HEK293T (cell line): ENCODE results near the gene MAD1L1.

Source experiments
- CTCF ChIA-PET: fragments of 350-600 bp; formaldehyde crosslinking; extraction: SDS; loops from one replicate; lab custom pipeline; 2021; ENCODE audit warnings: antibody characterized with exemption, inconsistent platforms; lab: Yijun Ruan, JAX
- POLR2A ChIA-PET: fragments of 350-600 bp; formaldehyde crosslinking; extraction: SDS; loops from one replicate; lab custom pipeline; 2020; ENCODE audit warnings: antibody characterized with exemption, inconsistent platforms; lab: Yijun Ruan, JAX
- DNase-seq: peaks from one replicate; pipeline ENCODE4 v3.0.0; 2012; ENCODE audit warnings: mixed read lengths; ENCODE audit errors: extremely low spot score
- ARNT ChIP-seq: fragments of 450-650 bp; IDR thresholded peaks from 2 replicates; pipeline ENCODE4 v1.6.1; 2017; ENCODE audit warnings: mild to moderate bottlenecking
- BHLHE40 ChIP-seq: fragments of 450-650 bp; IDR thresholded peaks from 2 replicates; pipeline ENCODE4 v1.6.1; 2016; ENCODE audit warnings: mild to moderate bottlenecking, moderate library complexity, borderline replicate concordance
- CTBP1 ChIP-seq: fragments of 450-650 bp; IDR thresholded peaks from 2 replicates; pipeline ENCODE4 v1.6.1; 2016; ENCODE audit warnings: borderline replicate concordance
- ELF4 ChIP-seq: fragments of 450-650 bp; IDR thresholded peaks from 2 replicates; pipeline ENCODE4 v1.6.1; 2017; ENCODE audit warnings: antibody characterized with exemption
- FOXA1 ChIP-seq: fragments of 450-650 bp; IDR thresholded peaks from 2 replicates; pipeline ENCODE4 v1.6.1; 2016; ENCODE audit warnings: mild to moderate bottlenecking
- FOXK2 ChIP-seq: fragments of 450-650 bp; IDR thresholded peaks from 2 replicates; pipeline ENCODE4 v1.6.1; 2016; ENCODE audit warnings: mild to moderate bottlenecking
- FOXM1 ChIP-seq: fragments of 450-650 bp; IDR thresholded peaks from 2 replicates; pipeline ENCODE4 v1.6.1; 2017; ENCODE audit warnings: mild to moderate bottlenecking, borderline replicate concordance
- HDGF ChIP-seq: fragments of 450-650 bp; IDR thresholded peaks from 2 replicates; pipeline ENCODE4 v1.6.1; 2017; ENCODE audit warnings: antibody characterized with exemption, borderline replicate concordance
- L3MBTL2 ChIP-seq: fragments of 450-650 bp; conservative IDR thresholded peaks from 2 replicates; pipeline ENCODE4 v1.6.1; 2016; ENCODE audit warnings: mild to moderate bottlenecking
- LEF1 ChIP-seq: fragments of 450-650 bp; IDR thresholded peaks from 2 replicates; pipeline ENCODE4 v1.6.1; 2017; ENCODE audit warnings: mild to moderate bottlenecking, borderline replicate concordance
- NFRKB ChIP-seq: fragments of 450-650 bp; IDR thresholded peaks from 2 replicates; pipeline ENCODE4 v1.6.1; 2016; ENCODE audit warnings: mild to moderate bottlenecking, moderate library complexity
- SP1 ChIP-seq: fragments of 450-650 bp; IDR thresholded peaks from 2 replicates; pipeline ENCODE4 v1.6.1; 2017
- SUZ12 ChIP-seq: fragments of 450-650 bp; IDR thresholded peaks from 2 replicates; pipeline ENCODE4 v1.6.1; 2016; ENCODE audit warnings: mild to moderate bottlenecking
- TARDBP ChIP-seq: fragments of 450-650 bp; IDR thresholded peaks from 2 replicates; pipeline ENCODE4 v1.6.1; 2016
- ZNF384 ChIP-seq: fragments of 450-650 bp; IDR thresholded peaks from 2 replicates; pipeline ENCODE4 v1.6.1; 2016
- TF ChIP-seq, protein P1 (sequence below): fragments of 450-650 bp; IDR thresholded peaks from 2 replicates; pipeline ENCODE4 v1.6.1; 2016

MAD1L1 gene

DNA sequence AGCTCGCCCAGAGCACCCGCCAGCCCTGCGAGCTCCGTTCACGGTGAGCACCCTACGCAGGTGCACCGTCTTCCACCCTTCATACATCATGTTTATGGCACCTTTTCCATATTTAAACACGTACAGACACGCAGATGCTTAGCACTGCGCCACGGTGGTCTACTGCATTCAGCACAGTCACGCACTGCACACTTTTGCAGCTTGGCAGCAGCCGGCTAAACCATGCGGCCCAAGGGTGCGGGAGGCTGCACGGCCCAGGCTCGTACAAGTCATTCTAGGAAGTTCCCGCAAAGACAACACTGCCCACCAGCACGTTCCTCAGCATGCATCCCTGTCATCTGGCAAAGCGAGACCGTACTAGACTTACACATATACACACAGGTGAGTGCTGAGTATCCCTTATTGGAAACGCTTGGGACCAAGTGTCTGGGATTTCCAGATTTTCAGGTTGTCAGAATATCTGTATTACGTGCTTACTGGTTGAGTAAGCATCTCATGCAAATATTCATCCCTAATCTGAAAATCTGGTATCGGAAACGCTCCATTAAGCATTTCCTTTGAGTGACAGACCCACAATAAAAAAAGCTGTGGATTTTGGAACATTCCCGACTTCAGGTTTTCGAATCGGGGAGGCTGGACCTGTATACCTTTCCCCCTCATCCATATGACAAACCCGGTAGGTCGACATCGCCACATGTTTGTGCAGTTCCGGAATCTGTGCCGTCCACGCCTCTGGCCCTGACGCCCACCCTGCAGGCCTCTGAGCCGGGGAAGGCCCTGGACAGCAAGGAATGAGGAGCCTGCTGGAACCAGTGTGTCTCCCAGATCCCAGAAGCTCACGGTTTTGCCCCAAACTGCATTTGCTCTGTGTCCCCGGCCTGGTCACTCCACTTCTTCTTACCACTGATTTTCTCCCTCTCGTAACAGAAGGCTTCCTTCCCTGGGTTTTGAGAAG is 340.5 kb downstream of the MAD1L1 start:
- ChIA-PET CTCF (no interaction called here), POLR2A (no interaction called here)
- TF ChIP-seq BHLHE40 (no peak), HDGF (no peak), NFRKB (no peak), L3MBTL2 (no peak), ARNT (no peak)
- no peak for DNase-seq

DNA sequence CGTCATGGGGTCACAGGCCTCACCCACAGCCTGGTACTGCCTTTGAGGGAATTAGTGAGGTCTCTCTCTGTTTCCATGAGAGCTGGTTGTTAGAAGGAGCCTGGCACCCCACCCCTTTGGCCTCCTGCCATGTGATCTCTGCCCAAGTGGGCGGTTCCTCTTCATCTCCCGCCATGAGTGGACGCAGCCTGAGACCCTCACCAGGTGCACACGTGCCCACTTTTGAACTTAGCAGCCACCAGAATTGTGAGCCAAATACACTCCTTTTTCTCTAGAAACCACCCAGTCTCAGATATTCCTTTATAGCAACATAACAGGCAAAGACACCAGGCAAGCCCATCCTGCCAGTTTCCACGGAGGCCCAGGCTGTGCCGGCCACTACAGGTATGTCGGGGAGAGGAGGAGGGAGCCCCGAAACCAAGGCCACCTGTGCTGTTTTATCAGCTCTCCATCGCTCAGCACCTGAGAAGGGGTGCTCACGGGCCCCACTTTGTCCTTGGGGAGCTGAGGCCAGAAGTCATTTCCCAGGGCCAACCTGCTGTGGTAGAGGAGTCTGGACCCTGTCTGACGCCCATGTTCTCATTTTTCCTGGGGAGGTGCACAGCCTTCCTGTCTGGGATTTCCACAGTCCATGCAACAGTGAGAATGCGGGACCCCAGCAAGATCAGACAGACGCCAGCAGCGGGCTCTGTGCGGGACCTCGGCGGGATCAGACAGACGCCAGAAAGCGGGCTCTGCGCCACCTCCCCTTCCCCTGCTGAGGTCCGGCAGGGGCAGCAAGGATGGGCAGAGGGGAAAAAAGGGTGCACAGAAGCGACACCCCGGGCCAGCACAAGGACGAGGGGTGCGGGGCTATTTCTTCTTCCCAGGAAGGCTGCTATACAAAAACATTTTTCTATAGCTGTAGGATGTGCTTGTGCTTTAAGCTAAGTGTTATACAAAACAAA is 342.2 kb downstream of the MAD1L1 start:
- POLR2A ChIA-PET = no interaction called here
- no peak for TF ChIP-seq HDGF
- no peak for TF ChIP-seq ELF4
- TF ChIP-seq SUZ12 = no peak
- TF ChIP-seq NFRKB = no peak
- no peak for TF ChIP-seq FOXA1
- no peak for TF ChIP-seq TARDBP
- TF ChIP-seq ARNT = no peak
- TF ChIP-seq, protein P1, sequence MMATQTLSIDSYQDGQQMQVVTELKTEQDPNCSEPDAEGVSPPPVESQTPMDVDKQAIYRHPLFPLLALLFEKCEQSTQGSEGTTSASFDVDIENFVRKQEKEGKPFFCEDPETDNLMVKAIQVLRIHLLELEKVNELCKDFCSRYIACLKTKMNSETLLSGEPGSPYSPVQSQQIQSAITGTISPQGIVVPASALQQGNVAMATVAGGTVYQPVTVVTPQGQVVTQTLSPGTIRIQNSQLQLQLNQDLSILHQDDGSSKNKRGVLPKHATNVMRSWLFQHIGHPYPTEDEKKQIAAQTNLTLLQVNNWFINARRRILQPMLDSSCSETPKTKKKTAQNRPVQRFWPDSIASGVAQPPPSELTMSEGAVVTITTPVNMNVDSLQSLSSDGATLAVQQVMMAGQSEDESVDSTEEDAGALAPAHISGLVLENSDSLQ = no peak
- TF ChIP-seq LEF1 = no peak
- no peak for TF ChIP-seq ZNF384
- no peak for TF ChIP-seq BHLHE40
- no peak for TF ChIP-seq CTBP1
- TF ChIP-seq FOXK2 = no peak
- no peak for TF ChIP-seq L3MBTL2
- TF ChIP-seq SP1 = no peak
- TF ChIP-seq FOXM1 = no peak
- CTCF ChIA-PET = no interaction called here
- no peak for DNase-seq

DNA sequence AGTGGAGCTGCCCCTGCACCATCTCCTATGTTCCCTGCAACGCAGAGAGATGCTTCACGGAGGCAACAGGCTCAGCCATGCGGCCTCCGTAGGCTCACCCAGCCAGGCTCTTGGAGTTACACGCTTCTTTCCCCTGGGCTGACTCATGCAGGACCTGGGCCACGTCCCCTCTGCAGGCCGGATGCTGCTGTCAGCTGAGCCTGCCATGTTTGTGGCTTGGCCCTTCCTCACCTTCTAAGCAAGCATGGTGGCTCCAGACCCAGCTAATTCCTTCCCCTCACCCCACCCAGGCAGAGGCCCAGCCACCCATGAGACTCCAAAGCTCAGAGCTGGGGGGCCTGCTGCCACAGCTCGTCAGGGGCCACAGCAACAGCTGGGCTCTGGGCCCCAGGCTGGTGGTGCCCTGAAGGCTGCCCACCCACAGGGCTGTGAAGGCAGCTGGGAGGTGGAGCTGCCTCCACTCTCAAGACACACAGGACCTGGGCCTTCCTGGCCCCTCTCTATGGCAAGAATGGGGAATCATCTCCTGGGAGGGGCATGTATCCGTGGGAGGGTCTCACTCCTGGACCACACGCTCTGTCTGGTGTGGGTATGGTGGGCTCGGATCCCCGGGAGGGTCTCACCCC is 343.1 kb downstream of the MAD1L1 start:
- DNase-seq = no peak
- TF ChIP-seq LEF1 (no peak), SUZ12 (no peak), TARDBP (no peak), BHLHE40 (no peak), HDGF (no peak), NFRKB (no peak), FOXK2 (no peak), FOXM1 (no peak), SP1 (no peak), FOXA1 (no peak), ELF4 (no peak), L3MBTL2 (no peak), ZNF384 (no peak), ARNT (no peak), CTBP1 (no peak)
- TF ChIP-seq, protein P1 = no peak
- POLR2A ChIA-PET = no interaction called here
- CTCF ChIA-PET = no interaction called here

DNA sequence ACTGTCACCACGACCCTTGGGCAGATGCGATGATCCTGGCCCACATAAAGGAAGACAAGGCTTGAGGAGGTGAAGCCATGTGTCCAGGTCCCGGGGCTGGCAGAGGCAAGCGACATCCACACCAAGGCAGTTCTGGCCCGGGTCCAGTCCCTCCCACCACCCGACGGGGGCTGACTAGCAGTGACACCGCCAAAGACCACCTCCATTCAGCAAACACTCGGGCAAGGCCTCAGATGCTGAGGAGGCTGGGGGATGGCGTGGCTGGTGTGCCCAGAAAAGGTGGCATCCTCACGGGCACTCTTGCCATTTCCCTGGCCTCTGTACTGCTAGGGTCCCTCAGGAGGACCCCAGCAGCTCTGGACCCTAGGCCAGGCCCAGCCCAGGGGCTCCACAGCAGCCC is 343.7 kb downstream of the MAD1L1 start:
- TF ChIP-seq FOXM1 (no peak), ELF4 (no peak), SP1 (no peak), FOXK2 (no peak), HDGF (no peak), FOXA1 (no peak), L3MBTL2 (no peak), TARDBP (no peak), ZNF384 (no peak), ARNT (no peak), SUZ12 (no peak), NFRKB (no peak), LEF1 (no peak), BHLHE40 (no peak)
- TF ChIP-seq, protein P1 = no peak
- CTCF ChIA-PET = no interaction called here
- DNase-seq = no peak
- POLR2A ChIA-PET = no interaction called here

DNA sequence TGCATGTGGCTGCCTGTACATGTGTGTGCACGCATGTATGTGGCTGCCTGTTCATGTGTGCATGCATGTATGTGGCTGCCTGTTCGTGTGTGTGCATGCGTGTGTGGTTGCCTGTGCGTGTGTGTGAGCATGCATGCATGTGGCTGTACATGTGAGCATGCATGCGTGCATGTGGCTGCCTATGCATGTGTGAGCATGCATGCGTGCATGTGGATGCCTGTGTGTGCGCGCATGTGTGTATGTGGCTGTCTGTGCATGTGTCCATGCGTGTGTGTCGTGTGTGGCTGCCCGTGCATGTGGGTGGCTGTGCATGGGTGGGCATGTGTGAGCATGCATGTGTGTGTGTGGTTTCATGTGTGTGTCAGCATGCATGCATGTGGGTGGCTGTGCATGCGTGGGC is 344.3 kb downstream of the MAD1L1 start:
- ChIA-PET CTCF (no interaction called here), POLR2A (no interaction called here)
- DNase-seq = no peak
- TF ChIP-seq FOXK2 (no peak), ELF4 (no peak), ZNF384 (no peak), TARDBP (no peak)
- TF ChIP-seq, protein P1 = no peak
